A549 (cell line): ENCODE results near the gene NRG3. TPM values are rescaled to one million over a fixed set of nuclear protein-coding genes. Genes with fewer than 3 reads are reported as not detected.

ENCODE experiments used
- ATAC-seq, 2 experiments: fragments of 200-7000 bp in 1 of 2; fragments of >200 bp in 1 of 2; cut with Nextera tagmentation in 1 of 2; cut with Tn5 transposase in 1 of 2; 3 replicates each; pipeline versions ENCODE4 v1.8.0 to v1.9.1; 2018 to 2020; ENCODE audit warnings: mild to moderate bottlenecking in 1 of 2, moderate library complexity in 1 of 2
- CTCF ChIA-PET: fragments of 300-600 bp; sonication (Branson Sonifier 250); formaldehyde crosslinking; extraction: SDS; loops from one replicate; lab custom pipeline; 2021; ENCODE audit warnings: antibody characterized with exemption, inconsistent platforms; lab: Yijun Ruan, JAX
- POLR2A ChIA-PET: fragments of 350-600 bp; formaldehyde crosslinking; extraction: SDS; loops from one replicate; lab custom pipeline; 2021; ENCODE audit warnings: antibody characterized with exemption, inconsistent platforms; lab: Yijun Ruan, JAX
- DNase-seq, 2 experiments: peaks; one replicate each; pipeline versions ENCODE4 v3.0.0 to v3.0.0-alpha.2; 2011 to 2016; ENCODE audit warnings: low read depth in 1 of 2, low spot score in 1 of 2
- FAIRE-seq: peaks from 2 replicates; lab custom pipeline; 2011; peaks lifted over from hg19 to GRCh38; lab: Jason Lieb, UNC
- H3K27ac ChIP-seq, 2 experiments: fragments of >200 bp; sonication (Bioruptor Twin); formaldehyde crosslinking; 3 replicates each; pipeline ENCODE4 v1.5.1; 2016 to 2017
- H3K4me1 ChIP-seq: fragments of >200 bp; sonication (Bioruptor Twin); formaldehyde crosslinking; 3 replicates; pipeline ENCODE4 v1.6.1; 2016
- H3K4me2 ChIP-seq: fragments of >200 bp; sonication (Bioruptor Twin); formaldehyde crosslinking; 3 replicates; pipeline ENCODE4 v1.6.1; 2016
- H3K4me3 ChIP-seq: fragments of >200 bp; sonication (Bioruptor Twin); formaldehyde crosslinking; 3 replicates; pipeline ENCODE4 v1.5.1; 2016
- H3K9me3 ChIP-seq: fragments of >200 bp; sonication (Bioruptor Twin); formaldehyde crosslinking; 3 replicates; pipeline ENCODE4 v1.6.1; 2016
- BCL3 ChIP-seq: fragments of >200 bp; sonication (Bioruptor Twin); formaldehyde crosslinking; IDR thresholded peaks from 3 replicates; pipeline ENCODE4 v1.6.1; 2016
- BHLHE40 ChIP-seq: IDR thresholded peaks from 2 replicates; pipeline ENCODE4 v1.6.1; 2012; ENCODE audit warnings: low read depth, low read length, inconsistent platforms
- EHF ChIP-seq: fragments of 250-450 bp; sonication (Bioruptor Pico); IDR thresholded peaks from 2 replicates; pipeline ENCODE4 v1.5.0; 2020; ENCODE audit warnings: mild to moderate bottlenecking
- ELK1 ChIP-seq: fragments of 150-350 bp; IDR thresholded peaks from 2 replicates; pipeline ENCODE4 v1.6.1; 2014; ENCODE audit warnings: low read depth, mild to moderate bottlenecking, low read length
- ESRRA ChIP-seq: fragments of 150-350 bp; IDR thresholded peaks from 2 replicates; pipeline ENCODE4 v1.6.1; 2014; ENCODE audit warnings: mild to moderate bottlenecking, low read length, borderline replicate concordance
- FOSB ChIP-seq: fragments of 250-450 bp; sonication (Bioruptor Pico); IDR thresholded peaks from 2 replicates; pipeline ENCODE4 v1.5.0; 2020; ENCODE audit warnings: mild to moderate bottlenecking, moderate library complexity
- FOXS1 ChIP-seq: fragments of 250-450 bp; sonication (Bioruptor Pico); IDR thresholded peaks from 2 replicates; pipeline ENCODE4 v1.5.0; 2020; ENCODE audit warnings: mild to moderate bottlenecking, moderate library complexity
- HDAC2 ChIP-seq: fragments of 200-600 bp; sonication (generic); IDR thresholded peaks from 2 replicates; pipeline ENCODE4 v1.6.1; 2016
- HES2 ChIP-seq: fragments of >200 bp; sonication (Bioruptor Twin); formaldehyde crosslinking; IDR thresholded peaks from 2 replicates; pipeline ENCODE4 v1.6.1; 2016
- HEYL ChIP-seq: fragments of 250-450 bp; sonication (Bioruptor Pico); IDR thresholded peaks from 2 replicates; pipeline ENCODE4 v1.8.0; 2021; ENCODE audit warnings: mild to moderate bottlenecking, moderate library complexity
- HMGXB4 ChIP-seq: fragments of 250-450 bp; sonication (Bioruptor Pico); IDR thresholded peaks from 2 replicates; pipeline ENCODE4 v1.5.0; 2021; ENCODE audit warnings: mild to moderate bottlenecking, moderate library complexity, borderline replicate concordance
- HOXB5 ChIP-seq: fragments of 250-450 bp; sonication (Bioruptor Pico); IDR thresholded peaks from 2 replicates; pipeline ENCODE4 v1.5.0; 2020; ENCODE audit warnings: mild to moderate bottlenecking, moderate library complexity
- JUN ChIP-seq, 2 experiments: fragments of >200 bp; sonication (Bioruptor Twin); formaldehyde crosslinking; IDR thresholded peaks; 2 replicates in 1 of 2; 3 replicates in 1 of 2; pipeline ENCODE4 v1.6.1; 2016 to 2017
- MAFK ChIP-seq: fragments of 450-650 bp; IDR thresholded peaks from 2 replicates; pipeline ENCODE4 v1.6.1; 2014; ENCODE audit not compliant: partially characterized antibody
- MAX ChIP-seq: IDR thresholded peaks from 2 replicates; pipeline ENCODE4 v1.6.1; 2012
- MYC ChIP-seq: IDR thresholded peaks from 2 replicates; pipeline ENCODE4 v1.6.1; 2012; ENCODE audit warnings: mild to moderate bottlenecking, inconsistent platforms, low read length, improper control_type of control experiment, borderline replicate concordance
- NPAS2 ChIP-seq: fragments of 250-450 bp; sonication (Bioruptor Pico); IDR thresholded peaks from 2 replicates; pipeline ENCODE4 v1.8.0; 2022; ENCODE audit warnings: mild to moderate bottlenecking, moderate library complexity, borderline replicate concordance
- NR3C1 ChIP-seq: fragments of >200 bp; sonication (Bioruptor Twin); formaldehyde crosslinking; IDR thresholded peaks from 3 replicates; pipeline ENCODE4 v1.6.1; 2017
- PHF8 ChIP-seq: fragments of 200-600 bp; sonication (generic); IDR thresholded peaks from 2 replicates; pipeline ENCODE4 v1.6.1; 2016; ENCODE audit warnings: low read depth, mild to moderate bottlenecking, antibody characterized with exemption, moderate library complexity, borderline replicate concordance
- POLR2AphosphoS2 ChIP-seq: conservative IDR thresholded peaks from 2 replicates; pipeline ENCODE4 v1.6.1; 2012; ENCODE audit warnings: low read length, improper control_type of control experiment, inconsistent platforms
- RAD21 ChIP-seq, 2 experiments: fragments of >200 bp in 1 of 2; sonication (Bioruptor Twin) in 1 of 2; formaldehyde crosslinking in 1 of 2; IDR thresholded peaks in 1 of 2; conservative IDR thresholded peaks in 1 of 2; 2 replicates in 1 of 2; 3 replicates in 1 of 2; pipeline ENCODE4 v1.6.1; 2012 to 2018; ENCODE audit warnings: inconsistent platforms in 1 of 2
- RCOR1 ChIP-seq: fragments of 150-350 bp; IDR thresholded peaks from 2 replicates; pipeline ENCODE4 v1.6.1; 2014; ENCODE audit warnings: antibody characterized with exemption, low read length, low read depth
- RNF2 ChIP-seq: fragments of 200-600 bp; sonication (generic); IDR thresholded peaks from 2 replicates; pipeline ENCODE4 v1.6.1; 2016; ENCODE audit warnings: low read depth, mild to moderate bottlenecking, antibody characterized with exemption, moderate library complexity, borderline replicate concordance
- ZSCAN20 ChIP-seq: fragments of 250-450 bp; sonication (Bioruptor Pico); IDR thresholded peaks from 2 replicates; pipeline ENCODE4 v1.8.0; 2022; ENCODE audit warnings: mild to moderate bottlenecking, moderate library complexity
- WGBS: methylation state at CpG from one replicate; pipeline ENCODE4 v1.1.6; 2017; ENCODE audit errors: missing lambda C conversion rate; 5-methylcytosine and 5-hydroxymethylcytosine counted together
- polyA plus RNA-seq, 4 experiments: library from polyadenylated mRNA; depleted of rRNA in 3 of 4; stranded (reverse); fragments of >200 nt; fragmentation: RNase III in 1 of 4; extraction: RNeasy Plus Mini Kit Qiagen cat#74134 plus additional on column Dnase treatment in 1 of 4; gene quantifications; 2 replicates in 3 of 4; 3 replicates in 1 of 4; pipeline ENCODE4 v1.2.3, GENCODE V29; 2011 to 2017

The NRG3 gene
- polyA plus RNA-seq, 2 of the 4 experiments (the other 2 are of a cell fraction) = not detected

- no peak for DNase-seq
- Histone ChIP-seq H3K4me2 (no peak overlapping the region), H3K9me3 (no peaks in the 10 kb centered on the region), H3K4me1 (no peaks in the 10 kb centered on the region), H3K27ac (no peak overlapping the region), H3K4me3 (no peak overlapping the region)
- FAIRE-seq = no peak
- CTCF ChIA-PET = no interaction called here
- no peak for ATAC-seq
- WGBS = 7% methylated on average over 3 of the region's 3 CpGs
- POLR2A ChIA-PET = no interaction called here
- TF ChIP-seq ZSCAN20 = no peak
- TF ChIP-seq BCL3 = no peak
- TF ChIP-seq, all 56 proteins: peak for 0
Measured at GRCh38 chr10:82318534-82318933, 443.5 kb downstream of the NRG3 start.

- Histone ChIP-seq H3K4me3 (no peak overlapping the region), H3K4me1 (no peaks in the 10 kb centered on the region), H3K9me3 (no peaks in the 10 kb centered on the region), H3K27ac (no peak overlapping the region), H3K4me2 (no peak overlapping the region)
- POLR2A ChIA-PET = no interaction called here
- no peak for FAIRE-seq
- 42% methylated on average over 5 of the region's 5 CpGs for WGBS
- TF ChIP-seq HOXB5 (CRISPR knock-in tag) (no peak), RAD21 (conservative IDR thresholded peaks at IDR 0.05 in 1 of 2, IDR thresholded peaks at IDR 0.05 in 1 of 2) (no peak), ESRRA (no peak), ELK1 (no peak), BHLHE40 (no peak), RNF2 (no peak), BCL3 (no peak), FOSB (CRISPR knock-in tag) (no peak), POLR2AphosphoS2 (no peak), JUN (IDR thresholded peaks at IDR 0.05) (no peak), HDAC2 (no peak), FOXS1 (CRISPR knock-in tag) (no peak), NR3C1 (no peak), MAX (no peak), HMGXB4 (no peak), MYC (no peak), MAFK (no peak), HEYL (no peak), RCOR1 (no peak)
- DNase-seq = no peak
- CTCF ChIA-PET = no interaction called here
- no peak for ATAC-seq
Measured at GRCh38 chr10:82319074-82319473, 444.1 kb downstream of the NRG3 start.

- no peak for DNase-seq
- TF ChIP-seq PHF8 = no peak
- no peak for TF ChIP-seq JUN (IDR thresholded peaks at IDR 0.05)
- TF ChIP-seq NPAS2 = no peak
- TF ChIP-seq RNF2 = no peak
- TF ChIP-seq HES2 = no peak
- TF ChIP-seq RAD21 (conservative IDR thresholded peaks at IDR 0.05 in 1 of 2, IDR thresholded peaks at IDR 0.05 in 1 of 2) = no peak
- TF ChIP-seq ZSCAN20 = no peak
- TF ChIP-seq EHF (CRISPR knock-in tag) = no peak
- no peak for TF ChIP-seq FOXS1 (CRISPR knock-in tag)
- TF ChIP-seq, all 56 proteins: peak for 0
- 11% methylated on average over 1 of the region's 1 CpG for WGBS
- H3K4me2 ChIP-seq = no peak overlapping the region
- POLR2A ChIA-PET = no interaction called here
- H3K4me3 ChIP-seq = no peak overlapping the region
- CTCF ChIA-PET = no interaction called here
- no peaks in the 10 kb centered on the region for H3K4me1 ChIP-seq
- no peak overlapping the region for H3K27ac ChIP-seq
- FAIRE-seq (no peak), ATAC-seq (no peak)
- H3K9me3 ChIP-seq = no peaks in the 10 kb centered on the region
Measured at GRCh38 chr10:82319562-82319961, 444.6 kb downstream of the NRG3 start.
